GM19468 (cell line): ENCODE results near the gene ZNF423.

Experiments
- ATAC-seq: cut with Tn5 transposase; IDR thresholded peaks from one replicate; pipeline ENCODE4 v1.9.1; 2021; ENCODE audit warnings: mild to moderate bottlenecking, moderate library complexity, moderate number of reproducible peaks; ENCODE audit not compliant: unreplicated experiment; ENCODE audit errors: extremely low read depth

Gene ZNF423

GRCh38 chr16:49494474-49494873, 361.4 kb downstream of the ZNF423 start:
- ATAC-seq, result no peak

GRCh38 chr16:49493836-49494235, 362.1 kb downstream of the ZNF423 start:
- ATAC-seq, result no peak

GRCh38 chr16:49492896-49493626, 362.9 kb downstream of the ZNF423 start:
- no peak for ATAC-seq

GRCh38 chr16:49491771-49492761, 363.8 kb downstream of the ZNF423 start:
- ATAC-seq, result no peak

GRCh38 chr16:49491106-49491670, 364.7 kb downstream of the ZNF423 start:
- ATAC-seq, result no peak

- no peak for ATAC-seq
Observed at GRCh38 chr16:49490321-49490705, 365.6 kb downstream of the ZNF423 start.

GRCh38 chr16:49489686-49490320, 366.1 kb downstream of the ZNF423 start:
- ATAC-seq, result no peak

GRCh38 chr16:49488740-49489525, 367.0 kb downstream of the ZNF423 start:
- no peak for ATAC-seq

GRCh38 chr16:49488336-49488735, 367.6 kb downstream of the ZNF423 start:
- no peak for ATAC-seq

GRCh38 chr16:49487746-49488145, 368.2 kb downstream of the ZNF423 start:
- ATAC-seq, result no peak

GRCh38 chr16:49486400-49486799, 369.5 kb downstream of the ZNF423 start:
- ATAC-seq, result no peak

- ATAC-seq, result no peak
Observed at GRCh38 chr16:49485663-49486062, 370.2 kb downstream of the ZNF423 start.

GRCh38 chr16:49484936-49485335, 371.0 kb downstream of the ZNF423 start:
- no peak for ATAC-seq

- no peak for ATAC-seq
Observed at GRCh38 chr16:49484451-49484849, 371.5 kb downstream of the ZNF423 start.

GRCh38 chr16:49483651-49484450, 372.1 kb downstream of the ZNF423 start:
- no peak for ATAC-seq

GRCh38 chr16:49483251-49483650, 372.7 kb downstream of the ZNF423 start:
- ATAC-seq, result no peak

- no peak for ATAC-seq
Observed at GRCh38 chr16:49482690-49483089, 373.2 kb downstream of the ZNF423 start.

- ATAC-seq, result no peak
Observed at GRCh38 chr16:49478616-49479015, 377.3 kb downstream of the ZNF423 start.

- no peak for ATAC-seq
Observed at GRCh38 chr16:49478107-49478506, 377.8 kb downstream of the ZNF423 start.
